H9 (cell line): ENCODE data around the gene NUMBL. TPM values are rescaled to one million over a fixed set of nuclear protein-coding genes. Genes with fewer than 3 reads are reported as not detected.

Source experiments
- DNase-seq: peaks from one replicate; pipeline ENCODE4 v3.0.0-alpha.2; 2017
- H2AFZ ChIP-seq: one replicate; pipeline ENCODE4 v1.6.1; 2013; ENCODE audit warnings: mild to moderate bottlenecking, low read length, control low read depth, moderate library complexity
- H2AK5ac ChIP-seq: 2 replicates; pipeline ENCODE4 v1.6.1; 2013; ENCODE audit warnings: low read length, control low read depth, mixed read lengths; ENCODE audit not compliant: insufficient read length
- H2BK120ac ChIP-seq: one replicate; pipeline ENCODE4 v1.6.1; 2013; ENCODE audit warnings: low read depth, mild to moderate bottlenecking, low read length, control low read depth, inconsistent platforms; ENCODE audit not compliant: poor library complexity, severe bottlenecking
- H2BK12ac ChIP-seq: 2 replicates; pipeline ENCODE4 v1.6.1; 2013; ENCODE audit warnings: low read length, control low read depth, mixed read lengths, low read depth; ENCODE audit not compliant: insufficient read length
- H2BK15ac ChIP-seq: 2 replicates; pipeline ENCODE4 v1.6.1; 2013; ENCODE audit warnings: low read depth, low read length, control low read depth
- H2BK20ac ChIP-seq: one replicate; pipeline ENCODE4 v1.6.1; 2013; ENCODE audit warnings: low read depth, mild to moderate bottlenecking, low read length, control low read depth, inconsistent platforms; ENCODE audit not compliant: poor library complexity, severe bottlenecking
- H2BK5ac ChIP-seq: 2 replicates; pipeline ENCODE4 v1.6.1; 2013; ENCODE audit warnings: low read length, control low read depth, mixed read lengths; ENCODE audit not compliant: insufficient read length
- H3K14ac ChIP-seq: 2 replicates; pipeline ENCODE4 v1.6.1; 2013; ENCODE audit warnings: low read length, control low read depth; ENCODE audit not compliant: insufficient read depth
- H3K18ac ChIP-seq: 2 replicates; pipeline ENCODE4 v1.6.1; 2013; ENCODE audit warnings: low read depth, mild to moderate bottlenecking, mixed read lengths, low read length, control low read depth; ENCODE audit not compliant: insufficient read length
- H3K23ac ChIP-seq: 2 replicates; pipeline ENCODE4 v1.6.1; 2013; ENCODE audit warnings: low read length, control low read depth, mixed read lengths, low read depth; ENCODE audit not compliant: insufficient read length
- H3K23me2 ChIP-seq: 2 replicates; pipeline ENCODE4 v1.6.1; 2013; ENCODE audit warnings: low read depth, mild to moderate bottlenecking, mixed read lengths, low read length, control low read depth; ENCODE audit not compliant: insufficient read length, poor library complexity, severe bottlenecking
- H3K27ac ChIP-seq: 2 replicates; pipeline ENCODE4 v1.5.1; 2013; ENCODE audit warnings: low read length, control low read depth, mixed read lengths, low read depth; ENCODE audit not compliant: insufficient read length
- H3K27me3 ChIP-seq: 2 replicates; pipeline ENCODE4 v1.6.1; 2013; ENCODE audit warnings: low read length, control low read depth, inconsistent platforms; ENCODE audit not compliant: insufficient read depth
- H3K4ac ChIP-seq: 2 replicates; pipeline ENCODE4 v1.6.1; 2013; ENCODE audit warnings: low read depth, mild to moderate bottlenecking, control low read depth, inconsistent platforms, low read length, moderate library complexity
- H3K4me1 ChIP-seq: 2 replicates; pipeline ENCODE4 v1.6.1; 2013; ENCODE audit warnings: low read length, control low read depth, inconsistent platforms; ENCODE audit not compliant: insufficient read depth
- H3K4me2 ChIP-seq: 2 replicates; pipeline ENCODE4 v1.6.1; 2013; ENCODE audit warnings: low read length, control low read depth, mixed read lengths; ENCODE audit not compliant: insufficient read length, insufficient read depth
- H3K56ac ChIP-seq: 2 replicates; pipeline ENCODE4 v1.6.1; 2013; ENCODE audit warnings: low read depth, mild to moderate bottlenecking, mixed read lengths, low read length, control low read depth; ENCODE audit not compliant: insufficient read length
- H3K79me1 ChIP-seq: 2 replicates; pipeline ENCODE4 v1.6.1; 2013; ENCODE audit warnings: low read depth, mild to moderate bottlenecking, moderate library complexity, low read length, control low read depth, inconsistent platforms; ENCODE audit not compliant: insufficient read depth, poor library complexity, severe bottlenecking
- H3K79me2 ChIP-seq: 2 replicates; pipeline ENCODE4 v1.6.1; 2013; ENCODE audit warnings: low read length, control low read depth, inconsistent platforms; ENCODE audit not compliant: insufficient read depth
- H3K9ac ChIP-seq: 2 replicates; pipeline ENCODE4 v1.6.1; 2013; ENCODE audit warnings: low read length, control low read depth, mixed read lengths; ENCODE audit not compliant: insufficient read length; ENCODE audit errors: extremely low read depth
- H3K9me3 ChIP-seq: one replicate; pipeline ENCODE4 v1.6.1; 2013; ENCODE audit warnings: low read depth, low read length, inconsistent platforms; ENCODE audit not compliant: control insufficient read depth
- H3T11ph ChIP-seq: one replicate; pipeline ENCODE4 v1.6.1; 2013; ENCODE audit warnings: mild to moderate bottlenecking, low read length, control low read depth, inconsistent platforms
- H4K20me1 ChIP-seq: one replicate; pipeline ENCODE4 v1.6.1; 2013; ENCODE audit not compliant: control insufficient read depth, insufficient read length, insufficient read depth
- H4K5ac ChIP-seq: 2 replicates; pipeline ENCODE4 v1.6.1; 2013; ENCODE audit warnings: low read depth, mild to moderate bottlenecking, mixed read lengths, low read length, control low read depth; ENCODE audit not compliant: insufficient read length
- H4K8ac ChIP-seq: replicated peaks from 2 replicates; pipeline ENCODE4 v1.6.1; 2013; ENCODE audit warnings: low read length, control low read depth, mixed read lengths, low read depth; ENCODE audit not compliant: insufficient read length
- H4K91ac ChIP-seq: 2 replicates; pipeline ENCODE4 v1.6.1; 2013; ENCODE audit warnings: low read depth, mild to moderate bottlenecking, moderate library complexity, mixed read lengths, low read length, control low read depth; ENCODE audit not compliant: insufficient read length
- H3K27ac Mint-ChIP-seq, 3 experiments: 2 replicates in 2 of 3; 3 replicates in 1 of 3; pipeline ENCODE4 v1.8.0; 2020 to 2021; ENCODE audit warnings: mixed read lengths in 3 of 3, mild to moderate bottlenecking in 1 of 3, moderate library complexity in 1 of 3
- H3K27me3 Mint-ChIP-seq: 2 replicates; pipeline ENCODE4 v1.8.0; 2021; ENCODE audit warnings: low read depth, mild to moderate bottlenecking, moderate library complexity, mixed read lengths
- H3K36me3 Mint-ChIP-seq, 3 experiments: 2 replicates in 2 of 3; 3 replicates in 1 of 3; pipeline ENCODE4 v1.8.0; 2020 to 2021; ENCODE audit warnings: low read depth in 3 of 3, mixed read lengths in 3 of 3; ENCODE audit not compliant: insufficient read depth in 1 of 3
- H3K4me1 Mint-ChIP-seq, 2 experiments: 2 replicates each; pipeline ENCODE4 v1.8.0; 2020; ENCODE audit warnings: mixed read lengths in 2 of 2
- H3K4me3 Mint-ChIP-seq, 2 experiments: 2 replicates in 1 of 2; 3 replicates in 1 of 2; pipeline ENCODE4 v1.8.0; 2020 to 2021; ENCODE audit warnings: mild to moderate bottlenecking in 2 of 2, mixed read lengths in 2 of 2, moderate library complexity in 1 of 2
- H3K9me3 Mint-ChIP-seq, 2 experiments: 2 replicates in 1 of 2; 3 replicates in 1 of 2; pipeline ENCODE4 v1.8.0; 2020; ENCODE audit warnings: mild to moderate bottlenecking in 2 of 2, mixed read lengths in 2 of 2, moderate library complexity in 1 of 2
- WGBS: extraction: QIAGEN DNeasy Blood & Tissue Kit; methylation state at CpG from one replicate; pipeline ENCODE4 v1.1.7; 2013; ENCODE audit warnings: missing lambda C conversion rate, low lambda C conversion rate, mixed read lengths; ENCODE audit not compliant: insufficient read length; ENCODE audit errors: extremely low coverage; 5-methylcytosine and 5-hydroxymethylcytosine counted together
- total RNA-seq: library from RNA; stranded (reverse); gene quantifications from 2 replicates; pipeline ENCODE4 v1.2.1, GENCODE V29; 2021
- TF ChIP-seq, protein P1 (sequence below): fragments of 200-600 bp; sonication (generic); conservative IDR thresholded peaks from 3 replicates; pipeline ENCODE4 v1.8.0; 2021; ENCODE audit warnings: antibody characterized with exemption, mild to moderate bottlenecking

Gene NUMBL
- total RNA-seq, 1 experiment from 2014 or later = 34.5 TPM

DNA sequence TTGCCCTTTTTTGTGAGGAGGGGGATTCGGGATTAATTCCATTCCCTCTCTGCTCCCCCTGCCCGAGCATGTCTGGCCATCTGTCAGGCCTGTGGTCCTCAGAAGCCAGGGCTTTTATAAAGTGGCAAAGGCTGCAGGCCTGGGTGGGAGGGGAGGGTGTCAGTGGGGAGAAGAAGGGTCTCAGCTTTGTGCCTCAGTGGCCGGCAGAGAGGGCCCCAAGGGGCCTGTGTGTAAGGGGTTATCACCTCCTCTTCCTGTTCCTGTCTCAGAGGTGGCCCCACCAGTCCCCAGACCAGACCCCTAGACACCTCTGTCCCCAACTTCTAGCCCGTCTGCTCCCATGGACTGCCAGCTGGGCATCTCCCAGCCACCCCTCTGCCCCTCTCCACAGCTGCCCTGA, 3.4 kb upstream of the NUMBL start:
- Histone ChIP-seq H2BK15ac (no peak overlapping the region), H2AFZ (no peak overlapping the region), H2BK20ac (no peak overlapping the region), H2BK120ac (no peak overlapping the region), H3K23me2 (peaks cover 15% of the 10 kb centered on the region), H3K4me1 (no peaks in the 10 kb centered on the region), H3K18ac (no peak overlapping the region), H2BK5ac (no peak overlapping the region), H3K4ac (no peak overlapping the region), H3K56ac (no peak overlapping the region), H2AK5ac (no peak overlapping the region), H4K5ac (no peak overlapping the region), H3K79me1 (no peaks in the 10 kb centered on the region), H3K79me2 (no peaks in the 10 kb centered on the region), H3K27ac (no peak overlapping the region), H4K91ac (no peak overlapping the region), H3T11ph (no peak overlapping the region), H3K9ac (no peak overlapping the region), H3K9me3 (no peaks in the 10 kb centered on the region), H4K8ac (no peak overlapping the region), H3K4me2 (no peak overlapping the region), H2BK12ac (no peak overlapping the region), H4K20me1 (peaks cover 5% of the 10 kb centered on the region), H3K23ac (no peak overlapping the region), H3K14ac (no peak overlapping the region), H3K27me3 (no peaks in the 10 kb centered on the region)
- Mint-ChIP-seq H3K9me3 (no peaks in the 10 kb centered on the region), H3K4me3 (no peak overlapping the region), H3K27ac (0 out of 7 replicates have a peak overlapping the region, but pooled peaks of 1 of the 3 experiments have one; percentile 39), H3K36me3 (peaks cover 6 to 42% (median 31%) of the 10 kb centered on the region in 3 experiments), H3K4me1 (peaks cover 7 to 9% of the 10 kb centered on the region in 2 experiments), H3K27me3 (no peaks in the 10 kb centered on the region)
- TF ChIP-seq, protein P1, sequence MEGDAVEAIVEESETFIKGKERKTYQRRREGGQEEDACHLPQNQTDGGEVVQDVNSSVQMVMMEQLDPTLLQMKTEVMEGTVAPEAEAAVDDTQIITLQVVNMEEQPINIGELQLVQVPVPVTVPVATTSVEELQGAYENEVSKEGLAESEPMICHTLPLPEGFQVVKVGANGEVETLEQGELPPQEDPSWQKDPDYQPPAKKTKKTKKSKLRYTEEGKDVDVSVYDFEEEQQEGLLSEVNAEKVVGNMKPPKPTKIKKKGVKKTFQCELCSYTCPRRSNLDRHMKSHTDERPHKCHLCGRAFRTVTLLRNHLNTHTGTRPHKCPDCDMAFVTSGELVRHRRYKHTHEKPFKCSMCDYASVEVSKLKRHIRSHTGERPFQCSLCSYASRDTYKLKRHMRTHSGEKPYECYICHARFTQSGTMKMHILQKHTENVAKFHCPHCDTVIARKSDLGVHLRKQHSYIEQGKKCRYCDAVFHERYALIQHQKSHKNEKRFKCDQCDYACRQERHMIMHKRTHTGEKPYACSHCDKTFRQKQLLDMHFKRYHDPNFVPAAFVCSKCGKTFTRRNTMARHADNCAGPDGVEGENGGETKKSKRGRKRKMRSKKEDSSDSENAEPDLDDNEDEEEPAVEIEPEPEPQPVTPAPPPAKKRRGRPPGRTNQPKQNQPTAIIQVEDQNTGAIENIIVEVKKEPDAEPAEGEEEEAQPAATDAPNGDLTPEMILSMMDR = no peak
- no CpG with 5 or more reads among the region's 4 CpGs for WGBS
- no peak for DNase-seq
